GM12878 (cell line): Measurements from ENCODE around the gene CNNM4. TPM values are rescaled to one million over a fixed set of nuclear protein-coding genes. Genes with fewer than 3 reads are reported as not detected.
A peak's percentile ranks its signal among the peaks of the same experiment; 100 is the strongest.

Source experiments
- BRCA1 ChIP-seq: IDR thresholded peaks from 2 replicates; pipeline ENCODE4 v1.6.1; 2011; ENCODE audit warnings: low read depth, low read length, improper control_type of control experiment
- FOS ChIP-seq: IDR thresholded peaks from 3 replicates; pipeline ENCODE4 v1.6.1; 2011; ENCODE audit warnings: borderline replicate concordance; ENCODE audit not compliant: insufficient read length; ENCODE audit errors: extremely low read depth
- HDAC6 ChIP-seq: fragments of 200-600 bp; sonication (generic); IDR thresholded peaks from one replicate; pipeline ENCODE4 v1.8.0; 2017; ENCODE audit warnings: antibody characterized with exemption; ENCODE audit not compliant: unreplicated experiment
- LARP7 ChIP-seq: fragments of 450-650 bp; IDR thresholded peaks from 2 replicates; pipeline ENCODE4 v1.6.1; 2017; ENCODE audit warnings: mild to moderate bottlenecking
- TARDBP ChIP-seq: IDR thresholded peaks from 2 replicates; pipeline ENCODE4 v1.6.1; 2016; ENCODE audit warnings: borderline replicate concordance
- YBX1 ChIP-seq: fragments of 450-650 bp; IDR thresholded peaks from 2 replicates; pipeline ENCODE4 v1.6.1; 2016; ENCODE audit warnings: antibody characterized with exemption
- ZNF384 ChIP-seq: IDR thresholded peaks from 2 replicates; pipeline ENCODE4 v1.6.1; 2012; ENCODE audit warnings: low read depth, mild to moderate bottlenecking, low read length, improper control_type of control experiment, borderline replicate concordance
- polyA plus RNA-seq, 11 experiments: library from polyadenylated mRNA; depleted of rRNA in 4 of 11; unstranded in 6 of 11; stranded (reverse) in 5 of 11; fragments of >200 nt; fragmentation: Nextera tagmentation in 4 of 11; fragmentation: Illumina TruSeq in 1 of 11; extraction: Ambion mirVana in 4 of 11; extraction: Trizol in 1 of 11; gene quantifications; 1 replicate in 1 of 11; 2 replicates in 10 of 11; pipeline versions ENCODE4 v1.2.1 to v1.2.3, GENCODE V29; 2011 to 2016; ENCODE audit warnings: inconsistent platforms in 2 of 11, missing spikeins in 2 of 11, low read depth in 1 of 11
- total RNA-seq, 4 experiments: library from RNA; depleted of rRNA in 3 of 4; stranded (reverse); fragments of >200 nt in 3 of 4; fragmentation: Illumina TruSeq in 1 of 4; extraction: Trizol in 1 of 4; gene quantifications; 2 replicates each; pipeline versions ENCODE4 v1.2.1 to v1.2.3, GENCODE V29; 2013 to 2021
- TF ChIP-seq, protein P1 (sequence below): IDR thresholded peaks from 2 replicates; pipeline ENCODE4 v1.6.1; 2012; ENCODE audit warnings: low read length, inconsistent platforms
- TF ChIP-seq, protein P2 (sequence below): IDR thresholded peaks from 2 replicates; pipeline ENCODE4 v1.6.1; 2012; ENCODE audit warnings: low read depth, low read length, improper control_type of control experiment
- TF ChIP-seq, protein P3 (sequence below): fragments of 150-350 bp; IDR thresholded peaks from 2 replicates; pipeline ENCODE4 v1.6.1; 2014; ENCODE audit warnings: mild to moderate bottlenecking, low read depth, low read length
- TF ChIP-seq, protein P4 (sequence below): fragments of 450-650 bp; IDR thresholded peaks from 2 replicates; pipeline ENCODE4 v1.6.1; 2017; ENCODE audit warnings: low read depth, mild to moderate bottlenecking, moderate library complexity
- TF ChIP-seq, protein P5 (sequence below): fragments of 450-650 bp; IDR thresholded peaks from 2 replicates; pipeline ENCODE4 v1.6.1; 2017; ENCODE audit warnings: antibody characterized with exemption, mild to moderate bottlenecking, moderate library complexity
- TF ChIP-seq, protein P6 (sequence below), 3 experiments: IDR thresholded peaks in 2 of 3; conservative IDR thresholded peaks in 1 of 3; 2 replicates each; pipeline ENCODE4 v1.5.1; 2011; ENCODE audit warnings: low read depth in 3 of 3, low read length in 3 of 3, mild to moderate bottlenecking in 3 of 3, control low read depth in 2 of 3, moderate library complexity in 2 of 3, inconsistent platforms in 1 of 3, mixed read lengths in 1 of 3; ENCODE audit not compliant: control insufficient read depth in 2 of 3, insufficient read depth in 1 of 3; ENCODE audit errors: extremely low read depth in 1 of 3

Gene CNNM4
- total and polyA plus RNA-seq, 10 of the 15 experiments (the other 5 are each of a cell fraction or from before 2014, with no cell fraction given) = 2.4 to 13.8 (median 8.1) TPM

DNA sequence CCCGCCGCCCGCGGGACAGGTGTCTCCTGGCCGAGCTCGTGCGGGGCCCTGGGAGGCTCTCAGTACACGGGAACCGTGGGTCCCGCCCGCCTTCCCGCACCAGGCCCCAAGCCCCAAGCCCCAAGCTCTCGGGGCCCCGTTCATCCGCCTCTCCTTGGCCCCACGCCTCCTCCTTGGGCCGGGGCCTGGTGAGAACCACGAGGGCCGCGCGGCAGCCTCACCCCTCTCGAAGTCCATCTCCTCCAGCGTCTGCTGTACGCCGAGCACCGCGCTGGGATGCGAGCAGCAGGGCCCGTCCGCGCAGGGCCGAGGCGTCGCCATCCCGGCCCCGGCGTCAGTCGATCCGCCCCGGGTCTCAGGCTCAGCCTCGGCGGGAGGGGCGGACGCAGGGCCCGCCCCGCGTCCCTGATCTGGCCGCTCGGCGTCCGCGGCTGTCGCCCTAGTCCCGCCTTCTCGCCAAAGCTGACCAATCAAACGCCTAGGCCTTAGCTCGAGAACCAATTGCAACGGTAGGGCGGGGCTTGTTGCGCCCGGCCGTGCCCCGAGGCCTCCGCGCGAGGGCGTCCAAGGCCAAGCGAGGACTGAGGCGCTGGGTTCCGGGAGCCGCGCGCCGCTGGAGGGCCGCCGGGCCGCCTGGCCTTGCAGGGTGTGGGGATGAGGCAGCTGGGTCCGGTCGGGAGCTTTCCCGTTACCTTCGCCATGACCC lies 97.1 kb downstream of the CNNM4 start, which contains the start of gene ANKRD39 (continued):
- TF ChIP-seq, protein P1, sequence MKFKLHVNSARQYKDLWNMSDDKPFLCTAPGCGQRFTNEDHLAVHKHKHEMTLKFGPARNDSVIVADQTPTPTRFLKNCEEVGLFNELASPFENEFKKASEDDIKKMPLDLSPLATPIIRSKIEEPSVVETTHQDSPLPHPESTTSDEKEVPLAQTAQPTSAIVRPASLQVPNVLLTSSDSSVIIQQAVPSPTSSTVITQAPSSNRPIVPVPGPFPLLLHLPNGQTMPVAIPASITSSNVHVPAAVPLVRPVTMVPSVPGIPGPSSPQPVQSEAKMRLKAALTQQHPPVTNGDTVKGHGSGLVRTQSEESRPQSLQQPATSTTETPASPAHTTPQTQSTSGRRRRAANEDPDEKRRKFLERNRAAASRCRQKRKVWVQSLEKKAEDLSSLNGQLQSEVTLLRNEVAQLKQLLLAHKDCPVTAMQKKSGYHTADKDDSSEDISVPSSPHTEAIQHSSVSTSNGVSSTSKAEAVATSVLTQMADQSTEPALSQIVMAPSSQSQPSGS = no peak
- TF ChIP-seq, protein P2, sequence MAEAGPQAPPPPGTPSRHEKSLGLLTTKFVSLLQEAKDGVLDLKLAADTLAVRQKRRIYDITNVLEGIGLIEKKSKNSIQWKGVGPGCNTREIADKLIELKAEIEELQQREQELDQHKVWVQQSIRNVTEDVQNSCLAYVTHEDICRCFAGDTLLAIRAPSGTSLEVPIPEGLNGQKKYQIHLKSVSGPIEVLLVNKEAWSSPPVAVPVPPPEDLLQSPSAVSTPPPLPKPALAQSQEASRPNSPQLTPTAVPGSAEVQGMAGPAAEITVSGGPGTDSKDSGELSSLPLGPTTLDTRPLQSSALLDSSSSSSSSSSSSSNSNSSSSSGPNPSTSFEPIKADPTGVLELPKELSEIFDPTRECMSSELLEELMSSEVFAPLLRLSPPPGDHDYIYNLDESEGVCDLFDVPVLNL = no peak
- no peak for TF ChIP-seq HDAC6
- TF ChIP-seq LARP7 = peak; percentile 99
- TF ChIP-seq TARDBP = peak; percentile 49; the same call in 1 of the 2 replicates
- TF ChIP-seq YBX1 = no peak
- no peak; the same call in 1 of the 2 replicates for TF ChIP-seq BRCA1
- peak; percentile 96 for TF ChIP-seq FOS
- TF ChIP-seq, protein P3, sequence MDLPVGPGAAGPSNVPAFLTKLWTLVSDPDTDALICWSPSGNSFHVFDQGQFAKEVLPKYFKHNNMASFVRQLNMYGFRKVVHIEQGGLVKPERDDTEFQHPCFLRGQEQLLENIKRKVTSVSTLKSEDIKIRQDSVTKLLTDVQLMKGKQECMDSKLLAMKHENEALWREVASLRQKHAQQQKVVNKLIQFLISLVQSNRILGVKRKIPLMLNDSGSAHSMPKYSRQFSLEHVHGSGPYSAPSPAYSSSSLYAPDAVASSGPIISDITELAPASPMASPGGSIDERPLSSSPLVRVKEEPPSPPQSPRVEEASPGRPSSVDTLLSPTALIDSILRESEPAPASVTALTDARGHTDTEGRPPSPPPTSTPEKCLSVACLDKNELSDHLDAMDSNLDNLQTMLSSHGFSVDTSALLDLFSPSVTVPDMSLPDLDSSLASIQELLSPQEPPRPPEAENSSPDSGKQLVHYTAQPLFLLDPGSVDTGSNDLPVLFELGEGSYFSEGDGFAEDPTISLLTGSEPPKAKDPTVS = no peak
- TF ChIP-seq, protein P4, sequence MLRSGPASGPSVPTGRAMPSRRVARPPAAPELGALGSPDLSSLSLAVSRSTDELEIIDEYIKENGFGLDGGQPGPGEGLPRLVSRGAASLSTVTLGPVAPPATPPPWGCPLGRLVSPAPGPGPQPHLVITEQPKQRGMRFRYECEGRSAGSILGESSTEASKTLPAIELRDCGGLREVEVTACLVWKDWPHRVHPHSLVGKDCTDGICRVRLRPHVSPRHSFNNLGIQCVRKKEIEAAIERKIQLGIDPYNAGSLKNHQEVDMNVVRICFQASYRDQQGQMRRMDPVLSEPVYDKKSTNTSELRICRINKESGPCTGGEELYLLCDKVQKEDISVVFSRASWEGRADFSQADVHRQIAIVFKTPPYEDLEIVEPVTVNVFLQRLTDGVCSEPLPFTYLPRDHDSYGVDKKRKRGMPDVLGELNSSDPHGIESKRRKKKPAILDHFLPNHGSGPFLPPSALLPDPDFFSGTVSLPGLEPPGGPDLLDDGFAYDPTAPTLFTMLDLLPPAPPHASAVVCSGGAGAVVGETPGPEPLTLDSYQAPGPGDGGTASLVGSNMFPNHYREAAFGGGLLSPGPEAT = no peak; the same call in 1 of the 2 replicates
- TF ChIP-seq, protein P5, sequence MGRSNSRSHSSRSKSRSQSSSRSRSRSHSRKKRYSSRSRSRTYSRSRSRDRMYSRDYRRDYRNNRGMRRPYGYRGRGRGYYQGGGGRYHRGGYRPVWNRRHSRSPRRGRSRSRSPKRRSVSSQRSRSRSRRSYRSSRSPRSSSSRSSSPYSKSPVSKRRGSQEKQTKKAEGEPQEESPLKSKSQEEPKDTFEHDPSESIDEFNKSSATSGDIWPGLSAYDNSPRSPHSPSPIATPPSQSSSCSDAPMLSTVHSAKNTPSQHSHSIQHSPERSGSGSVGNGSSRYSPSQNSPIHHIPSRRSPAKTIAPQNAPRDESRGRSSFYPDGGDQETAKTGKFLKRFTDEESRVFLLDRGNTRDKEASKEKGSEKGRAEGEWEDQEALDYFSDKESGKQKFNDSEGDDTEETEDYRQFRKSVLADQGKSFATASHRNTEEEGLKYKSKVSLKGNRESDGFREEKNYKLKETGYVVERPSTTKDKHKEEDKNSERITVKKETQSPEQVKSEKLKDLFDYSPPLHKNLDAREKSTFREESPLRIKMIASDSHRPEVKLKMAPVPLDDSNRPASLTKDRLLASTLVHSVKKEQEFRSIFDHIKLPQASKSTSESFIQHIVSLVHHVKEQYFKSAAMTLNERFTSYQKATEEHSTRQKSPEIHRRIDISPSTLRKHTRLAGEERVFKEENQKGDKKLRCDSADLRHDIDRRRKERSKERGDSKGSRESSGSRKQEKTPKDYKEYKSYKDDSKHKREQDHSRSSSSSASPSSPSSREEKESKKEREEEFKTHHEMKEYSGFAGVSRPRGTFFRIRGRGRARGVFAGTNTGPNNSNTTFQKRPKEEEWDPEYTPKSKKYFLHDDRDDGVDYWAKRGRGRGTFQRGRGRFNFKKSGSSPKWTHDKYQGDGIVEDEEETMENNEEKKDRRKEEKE = no peak
- TF ChIP-seq, protein P6, sequence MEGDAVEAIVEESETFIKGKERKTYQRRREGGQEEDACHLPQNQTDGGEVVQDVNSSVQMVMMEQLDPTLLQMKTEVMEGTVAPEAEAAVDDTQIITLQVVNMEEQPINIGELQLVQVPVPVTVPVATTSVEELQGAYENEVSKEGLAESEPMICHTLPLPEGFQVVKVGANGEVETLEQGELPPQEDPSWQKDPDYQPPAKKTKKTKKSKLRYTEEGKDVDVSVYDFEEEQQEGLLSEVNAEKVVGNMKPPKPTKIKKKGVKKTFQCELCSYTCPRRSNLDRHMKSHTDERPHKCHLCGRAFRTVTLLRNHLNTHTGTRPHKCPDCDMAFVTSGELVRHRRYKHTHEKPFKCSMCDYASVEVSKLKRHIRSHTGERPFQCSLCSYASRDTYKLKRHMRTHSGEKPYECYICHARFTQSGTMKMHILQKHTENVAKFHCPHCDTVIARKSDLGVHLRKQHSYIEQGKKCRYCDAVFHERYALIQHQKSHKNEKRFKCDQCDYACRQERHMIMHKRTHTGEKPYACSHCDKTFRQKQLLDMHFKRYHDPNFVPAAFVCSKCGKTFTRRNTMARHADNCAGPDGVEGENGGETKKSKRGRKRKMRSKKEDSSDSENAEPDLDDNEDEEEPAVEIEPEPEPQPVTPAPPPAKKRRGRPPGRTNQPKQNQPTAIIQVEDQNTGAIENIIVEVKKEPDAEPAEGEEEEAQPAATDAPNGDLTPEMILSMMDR (IDR thresholded peaks at IDR 0.05 in 2 of 3, conservative IDR thresholded peaks at IDR 0.05 in 1 of 3; ENCODE audit: control insufficient read depth in 2 of 3, extremely low read depth in 1 of 3, insufficient read depth in 1 of 3, low read depth in 3 of 3, low read length in 3 of 3) = peak; percentile 83 to 99 (median 83); a peak in 5 of 6 replicates
- TF ChIP-seq ZNF384 = no peak
